HG02763 (cell line): ENCODE data around the gene KDSR.
A peak's percentile ranks its signal among the peaks of the same experiment; 100 is the strongest.

Experiments used
- ATAC-seq: cut with Tn5 transposase; IDR thresholded peaks from one replicate; pipeline ENCODE4 v1.9.1; 2021; ENCODE audit warnings: mild to moderate bottlenecking, moderate library complexity; ENCODE audit not compliant: unreplicated experiment

KDSR gene

GRCh38 chr18:63367053-63367953, at the start of gene KDSR:
Gene KDSR (minus strand): TSS chr18:63367206. CDS start chr18:63367118, 88 bp downstream.
- peak; percentile 89 for ATAC-seq

GRCh38 chr18:63412953-63413352, 45.9 kb upstream of the KDSR start:
- ATAC-seq = no peak

GRCh38 chr18:63410792-63411191, 43.8 kb upstream of the KDSR start:
- ATAC-seq = no peak

- ATAC-seq = no peak
Observed at GRCh38 chr18:63409301-63409700, 42.3 kb upstream of the KDSR start.

- no peak for ATAC-seq
Observed at GRCh38 chr18:63407734-63408133, 40.7 kb upstream of the KDSR start.

- ATAC-seq = no peak
Observed at GRCh38 chr18:63405986-63406385, 39.0 kb upstream of the KDSR start.

- no peak for ATAC-seq
Observed at GRCh38 chr18:63402246-63403162, 35.5 kb upstream of the KDSR start.

GRCh38 chr18:63399300-63399699, 32.3 kb upstream of the KDSR start:
- ATAC-seq = no peak

GRCh38 chr18:63397349-63397748, 30.3 kb upstream of the KDSR start:
- ATAC-seq = no peak

- no peak for ATAC-seq
Observed at GRCh38 chr18:63395503-63395902, 28.5 kb upstream of the KDSR start.

- ATAC-seq = no peak
Observed at GRCh38 chr18:63394954-63395353, 27.9 kb upstream of the KDSR start.

- no peak for ATAC-seq
Observed at GRCh38 chr18:63387861-63388260, 20.9 kb upstream of the KDSR start.

GRCh38 chr18:63382843-63383242, 15.8 kb upstream of the KDSR start:
- no peak for ATAC-seq

GRCh38 chr18:63379639-63379962, 12.6 kb upstream of the KDSR start:
- no peak for ATAC-seq

GRCh38 chr18:63378919-63379638, 12.1 kb upstream of the KDSR start:
- no peak for ATAC-seq

- ATAC-seq = no peak
Observed at GRCh38 chr18:63377275-63377980, 10.4 kb upstream of the KDSR start.

GRCh38 chr18:63376538-63376937, 9.5 kb upstream of the KDSR start:
- no peak for ATAC-seq

GRCh38 chr18:63374540-63374939, 7.5 kb upstream of the KDSR start:
- no peak for ATAC-seq

- ATAC-seq = no peak
Observed at GRCh38 chr18:63373161-63373560, 6.2 kb upstream of the KDSR start.

GRCh38 chr18:63368611-63369010, 1.6 kb upstream of the KDSR start:
- ATAC-seq = no peak
